H4 (cell line): ENCODE measurements around the gene RUNX1. TPM values are rescaled to one million over a fixed set of nuclear protein-coding genes. Genes with fewer than 3 reads are reported as not detected.
"Not testable (repeated sequence)": the region's sequence is repeated elsewhere in the genome, so short reads cannot be mapped to it uniquely, and the experiment has no call there.

Source experiments
- DNase-seq: peaks from one replicate; pipeline ENCODE4 v3.0.0-alpha.2; 2015; ENCODE audit warnings: low spot score
- total RNA-seq: library from RNA; depleted of rRNA; stranded (reverse); fragments of >200 nt; shearing (Covaris generic); gene quantifications from 2 replicates; pipeline ENCODE4 v1.2.3, GENCODE V29; 2014

The RUNX1 gene
- total RNA-seq, 1 experiment from 2014 or later, result 4.6 TPM

DNA sequence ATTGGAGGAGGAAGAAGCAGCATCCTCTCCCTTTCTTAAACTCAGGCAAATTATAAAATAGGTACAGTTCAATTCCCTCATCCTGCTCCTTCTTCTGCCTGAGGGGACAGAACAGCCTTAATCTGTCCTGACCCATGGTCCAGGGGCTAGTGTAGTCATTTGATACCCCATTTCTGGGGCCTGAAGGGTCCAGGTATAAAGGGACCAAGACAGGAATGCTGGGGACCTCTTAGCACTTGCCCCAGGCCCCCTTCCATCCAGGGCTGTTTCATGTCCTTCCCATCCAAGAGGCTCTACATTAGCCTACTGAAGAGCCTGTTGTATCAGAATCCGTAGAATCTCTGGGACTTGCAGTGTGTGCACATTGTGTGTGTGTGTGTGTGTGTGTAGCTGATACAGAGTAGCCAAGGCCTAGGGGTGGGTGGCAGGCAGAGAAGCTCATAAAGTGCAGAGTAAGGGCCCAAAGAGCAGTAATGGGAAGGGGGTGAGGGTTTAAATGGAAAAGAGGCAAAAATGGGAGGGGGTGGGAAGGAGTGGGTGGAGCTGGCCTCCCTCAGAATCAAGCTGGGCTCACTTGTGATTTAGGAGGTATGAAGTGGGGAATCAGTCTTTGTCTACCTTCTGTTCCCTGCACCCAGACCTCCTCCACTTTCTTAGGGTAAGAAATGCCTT lies 32.4 kb downstream of the RUNX1 start:
- DNase-seq, result no peak

DNA sequence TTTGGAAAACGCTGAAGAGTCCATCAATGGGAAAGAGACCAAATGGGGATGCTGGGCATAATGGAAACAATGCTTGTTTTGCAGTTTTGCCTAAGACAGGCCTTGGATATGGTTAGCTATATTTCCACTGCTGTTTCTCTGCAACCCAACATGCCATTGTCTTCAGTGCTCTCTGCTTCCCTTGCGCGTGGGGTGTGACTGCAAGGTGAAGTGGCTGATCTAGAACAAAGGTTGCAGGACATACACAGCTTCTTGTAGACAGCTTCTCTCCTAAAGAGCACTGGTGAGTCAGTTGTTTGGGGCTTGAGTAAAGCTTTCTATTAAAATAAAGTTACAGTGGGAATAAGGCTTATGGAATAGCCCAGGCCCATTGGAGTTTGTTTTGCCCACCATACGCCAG lies 33.0 kb downstream of the RUNX1 start:
- no peak for DNase-seq

DNA sequence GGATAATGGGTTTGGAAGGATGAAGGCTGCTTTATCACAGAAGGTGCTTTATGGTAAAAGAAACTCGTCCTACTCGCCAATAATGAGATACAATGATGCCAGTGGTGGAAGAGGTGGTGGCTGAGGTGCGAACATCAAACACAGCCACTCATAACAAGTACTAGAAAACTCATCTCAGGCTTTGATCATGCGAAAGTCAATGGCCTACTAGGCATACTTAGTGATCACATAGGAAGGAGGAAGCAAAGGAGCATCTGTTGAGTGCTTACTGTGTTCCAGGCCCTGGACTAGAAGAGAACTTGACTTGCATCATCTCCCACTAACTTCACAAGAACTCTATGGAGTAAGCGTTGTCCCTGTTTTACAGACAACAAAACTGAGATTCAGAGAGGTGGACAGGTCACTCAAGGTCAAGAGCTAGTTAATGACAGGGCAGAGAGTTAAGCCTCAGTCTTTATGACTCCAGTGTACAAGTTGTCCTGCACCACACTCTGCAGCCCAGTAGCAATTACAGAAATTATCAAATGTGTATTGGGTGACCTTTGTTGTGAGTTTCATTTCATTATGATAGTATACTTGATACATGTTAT lies 33.6 kb downstream of the RUNX1 start:
- no peak for DNase-seq

DNA sequence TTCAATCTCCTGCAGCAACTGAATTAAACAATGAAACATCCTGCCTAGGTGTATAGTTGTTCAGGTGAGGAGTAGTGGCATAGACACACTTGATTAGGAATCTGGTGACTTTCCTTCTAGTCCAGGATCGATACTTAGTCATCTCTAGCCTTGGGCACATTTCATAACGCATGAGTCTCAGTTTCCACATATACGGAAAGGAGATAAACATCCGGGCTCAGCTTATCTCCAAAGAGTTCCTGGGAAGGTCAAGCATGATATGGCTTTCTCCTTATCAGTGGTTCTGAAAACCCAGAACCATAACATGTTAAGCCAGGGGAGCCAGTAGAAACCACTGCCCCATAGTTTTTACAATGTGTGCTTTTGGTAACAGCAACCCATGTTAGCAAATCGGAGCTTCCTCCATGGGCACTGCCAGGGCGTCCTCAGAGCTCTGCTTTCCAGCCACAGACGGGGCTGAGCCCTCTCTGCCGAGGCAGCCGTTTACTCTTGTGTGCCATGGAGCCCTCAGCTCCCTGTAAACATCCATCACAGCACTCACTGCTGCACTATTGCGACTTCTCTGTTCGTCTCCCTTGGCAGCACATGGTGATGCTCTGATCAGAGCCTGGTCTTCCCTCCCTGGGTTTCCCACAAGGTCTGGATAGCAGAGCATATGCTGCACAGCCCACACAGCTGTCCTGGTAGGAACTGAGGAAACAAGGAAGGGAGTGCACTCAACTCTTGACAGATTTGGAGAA lies 34.6 kb downstream of the RUNX1 start:
- DNase-seq, result no peak

DNA sequence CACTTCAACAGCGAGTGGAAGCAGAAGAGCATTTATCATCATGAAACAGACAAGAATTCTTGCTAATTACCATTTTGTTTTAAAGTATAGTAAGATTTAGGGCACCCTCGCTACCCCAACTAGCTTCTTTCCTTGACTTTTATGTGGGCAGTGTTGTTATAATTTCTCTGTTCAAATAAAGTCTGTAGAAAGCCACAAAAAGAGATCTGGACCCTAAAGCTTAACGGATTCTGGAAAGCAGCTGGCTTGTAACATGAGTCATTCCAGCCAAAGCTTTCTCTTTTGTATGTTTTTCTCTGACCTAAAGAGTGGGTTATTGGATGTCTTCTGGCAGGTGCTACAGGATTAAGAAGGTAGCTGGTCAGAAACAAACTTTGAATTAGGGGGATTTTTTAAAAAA lies 37.4 kb downstream of the RUNX1 start:
- no peak for DNase-seq

DNA sequence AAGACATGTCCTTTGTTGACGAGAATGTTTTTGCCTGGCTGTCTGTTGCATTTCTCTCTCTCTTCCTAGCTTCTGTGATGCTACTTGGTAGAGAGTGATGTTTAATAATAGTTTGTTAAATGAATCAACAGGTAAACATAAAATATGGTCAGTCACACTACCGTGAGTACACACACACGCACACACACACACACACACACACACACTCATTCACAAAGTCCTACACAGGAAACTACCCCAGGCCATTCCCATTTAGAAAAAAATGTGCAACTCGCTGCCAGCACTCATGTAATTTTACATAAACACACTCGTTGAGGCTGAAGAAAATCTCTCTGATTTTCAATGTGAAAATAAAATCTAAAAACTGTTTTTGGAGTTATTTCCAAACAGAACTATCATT lies 38.7 kb downstream of the RUNX1 start:
- DNase-seq, result no peak

DNA sequence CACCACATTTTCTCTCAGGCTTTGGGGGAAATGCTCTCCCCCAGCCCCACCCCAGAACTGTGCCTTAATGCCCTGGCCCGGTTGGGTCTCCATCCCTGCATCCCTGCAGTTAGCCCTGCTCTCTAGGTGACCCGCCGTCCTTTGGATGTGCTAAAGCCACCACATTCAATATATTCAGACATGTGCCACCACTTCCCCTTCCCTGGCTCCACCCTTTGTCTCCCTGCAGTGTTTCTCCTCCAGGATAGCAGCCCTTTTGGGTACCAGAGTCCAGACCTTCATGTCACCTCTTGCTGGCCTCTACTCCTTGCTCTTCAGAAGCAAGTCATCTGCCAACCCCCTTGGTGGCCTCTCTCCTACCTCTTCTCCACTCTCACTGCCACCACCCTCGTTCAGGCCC lies 41.8 kb downstream of the RUNX1 start:
- DNase-seq, result no peak

DNA sequence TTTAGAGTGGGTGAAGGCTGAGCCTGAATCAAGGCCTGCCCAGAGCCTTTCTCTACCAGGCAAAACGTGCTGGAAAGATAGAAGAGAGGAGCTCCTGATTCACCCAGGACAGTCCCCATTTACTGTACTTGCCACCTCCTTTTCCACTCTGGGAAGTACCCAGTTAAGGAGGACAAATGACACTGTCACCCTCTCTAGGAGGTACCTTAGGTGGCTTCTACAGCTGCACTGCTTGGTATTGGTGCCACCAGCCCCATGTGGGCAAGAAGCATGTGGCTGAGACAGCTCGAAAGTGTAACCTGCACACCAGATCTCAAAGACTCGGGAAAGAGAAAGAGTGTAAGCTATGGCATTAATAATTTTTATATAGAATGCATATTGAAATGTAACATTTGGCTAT lies 42.3 kb downstream of the RUNX1 start:
- DNase-seq, result no peak

DNA sequence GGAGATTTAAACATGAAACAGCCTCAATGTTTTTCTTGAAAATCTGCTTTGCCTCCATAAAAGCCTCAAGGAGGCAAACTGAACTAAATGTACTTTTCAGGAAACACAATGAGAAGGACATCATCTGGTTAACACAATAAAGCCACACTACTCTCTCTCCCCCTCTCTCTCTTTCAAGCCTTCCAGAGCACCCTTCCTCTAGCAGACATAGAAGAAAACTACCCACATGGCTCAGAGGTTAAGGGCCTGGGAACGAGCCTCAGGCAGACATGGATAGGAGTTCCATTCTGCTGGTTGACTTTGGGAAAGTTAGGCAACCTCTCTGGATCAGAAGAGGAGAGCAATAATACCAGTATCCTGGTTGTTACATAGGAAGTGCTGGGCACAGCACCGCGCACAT lies 42.9 kb downstream of the RUNX1 start:
- DNase-seq, result no peak

DNA sequence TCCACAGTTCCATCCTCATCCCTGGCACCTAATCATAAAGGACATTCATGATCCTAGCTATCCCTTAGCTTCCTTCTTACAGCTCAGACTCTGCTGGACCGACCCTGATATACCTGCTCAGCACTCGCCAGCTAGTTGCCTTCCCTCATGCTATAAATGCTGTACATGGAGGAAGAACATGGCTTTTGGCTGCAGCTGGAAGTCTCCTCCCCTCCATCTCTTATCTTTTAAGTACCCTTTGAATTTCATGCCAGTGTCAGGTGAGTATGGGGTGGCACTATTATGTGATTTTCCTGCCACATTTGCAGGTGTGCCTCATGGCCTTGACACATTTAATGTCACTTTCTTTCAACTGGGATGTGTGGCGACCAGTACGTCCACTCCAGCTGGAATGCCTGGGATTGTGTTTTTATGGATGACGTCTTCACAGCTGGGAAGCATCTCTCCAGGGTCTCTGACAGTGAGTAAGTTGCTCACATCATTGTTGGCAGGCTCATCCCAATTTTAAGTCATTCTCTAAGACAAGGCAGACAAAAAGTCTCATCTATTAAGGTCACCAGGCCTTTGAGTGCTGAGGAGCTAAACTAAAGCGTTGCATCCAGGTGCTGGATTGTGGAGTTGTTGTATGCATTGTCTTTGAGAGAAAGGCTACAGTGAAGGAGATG lies 43.4 kb downstream of the RUNX1 start:
- no peak for DNase-seq

DNA sequence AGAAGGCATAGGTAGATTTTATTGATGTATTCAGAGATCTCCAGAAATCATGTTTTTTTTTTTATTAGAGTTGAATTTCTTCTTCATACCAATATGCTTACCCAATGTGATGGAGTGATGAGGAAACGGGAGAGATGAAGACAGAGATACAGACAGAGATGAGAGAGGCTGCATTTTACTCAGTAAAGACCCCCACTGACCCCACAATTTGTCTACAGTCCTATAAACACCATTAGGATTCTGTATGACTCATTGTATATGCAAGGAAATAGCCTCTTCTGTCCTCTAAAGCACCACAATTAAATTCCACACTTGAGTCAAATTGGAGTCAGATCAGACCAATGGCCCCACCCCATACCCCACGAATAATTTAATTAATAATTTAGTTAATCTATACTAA lies 44.0 kb downstream of the RUNX1 start:
- no peak for DNase-seq

DNA sequence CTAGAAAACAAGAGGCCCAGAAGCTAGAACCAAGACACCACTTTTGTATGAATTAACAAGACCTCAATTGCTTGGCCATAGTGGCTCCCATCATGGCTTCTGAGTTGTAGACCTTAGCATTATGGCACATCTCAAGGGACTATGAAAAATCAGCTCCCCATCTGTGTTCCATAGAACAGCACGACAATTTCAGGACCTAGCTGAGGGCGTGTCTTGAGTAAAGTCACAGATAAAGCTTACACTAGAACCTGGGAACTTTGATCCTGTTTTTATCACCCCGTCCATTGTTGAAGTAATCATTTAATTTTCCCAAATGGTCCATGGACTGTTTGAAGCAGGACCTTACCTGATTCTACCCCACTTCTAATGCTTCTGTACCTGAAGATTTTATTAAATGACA lies 44.8 kb downstream of the RUNX1 start:
- DNase-seq, result no peak

DNA sequence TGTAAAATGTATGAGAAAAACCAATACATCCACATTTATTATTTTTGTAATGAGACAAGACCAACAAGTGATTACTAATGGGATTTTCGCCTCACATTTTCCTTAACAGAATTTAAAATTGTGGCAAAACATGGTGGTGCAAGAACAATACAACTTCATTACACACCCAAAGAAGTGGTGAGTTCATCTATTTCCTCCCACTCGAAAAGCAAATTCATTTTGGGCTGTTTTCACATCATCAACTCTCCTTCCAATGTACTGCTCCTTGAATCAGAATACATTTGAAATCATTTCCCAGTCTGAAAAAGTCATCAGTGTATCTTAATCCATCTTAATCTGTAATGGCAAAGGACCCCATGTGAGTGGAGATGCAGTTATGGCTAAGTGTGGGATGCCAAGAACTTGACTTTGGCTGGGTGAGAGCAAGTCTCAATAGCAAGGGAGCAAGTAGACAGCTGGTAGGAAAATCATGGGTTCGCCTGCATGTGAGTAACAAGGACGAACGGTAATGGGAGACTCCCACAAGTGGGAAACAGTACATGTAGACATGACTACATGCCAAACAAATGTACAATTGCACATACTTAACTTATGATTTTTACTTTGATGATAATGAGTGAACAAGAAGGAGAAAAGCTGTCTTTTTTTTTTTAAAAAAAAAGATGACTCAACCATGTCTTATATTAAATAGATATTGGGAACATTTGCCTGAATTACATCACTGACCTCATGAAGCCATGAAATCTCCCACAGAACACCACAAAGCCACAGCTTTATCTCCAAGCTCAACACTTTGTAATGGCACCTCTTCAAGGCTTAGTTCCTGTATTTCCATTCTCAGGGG lies 46.0 kb downstream of the RUNX1 start:
- DNase-seq, result no peak

DNA sequence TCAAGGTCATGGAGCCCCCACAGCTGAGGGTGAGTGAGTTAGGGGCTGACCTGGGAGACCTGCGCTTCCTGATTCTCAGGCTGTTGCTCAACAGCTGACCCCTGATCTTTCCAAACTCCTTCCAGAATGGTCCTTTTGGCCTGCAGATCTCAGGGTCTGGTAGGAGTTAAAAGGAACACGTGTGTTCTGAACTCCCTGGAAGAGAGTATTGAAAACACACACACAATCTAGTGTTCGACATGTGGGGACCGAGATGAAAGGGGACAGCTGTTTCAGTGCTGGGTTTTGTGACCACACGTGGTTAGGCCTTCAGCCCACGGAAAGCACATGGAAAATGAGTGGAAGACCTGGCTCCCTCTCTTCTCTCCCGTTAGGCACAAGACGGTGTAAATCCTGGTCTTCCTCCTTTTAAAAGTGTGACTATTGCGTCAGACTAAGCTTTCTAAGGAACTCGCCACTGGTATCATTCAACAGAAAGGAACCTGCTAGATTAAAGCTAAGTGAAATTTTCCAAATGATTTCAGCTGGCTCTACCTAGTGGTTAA lies 49.6 kb downstream of the RUNX1 start:
- no peak for DNase-seq

DNA sequence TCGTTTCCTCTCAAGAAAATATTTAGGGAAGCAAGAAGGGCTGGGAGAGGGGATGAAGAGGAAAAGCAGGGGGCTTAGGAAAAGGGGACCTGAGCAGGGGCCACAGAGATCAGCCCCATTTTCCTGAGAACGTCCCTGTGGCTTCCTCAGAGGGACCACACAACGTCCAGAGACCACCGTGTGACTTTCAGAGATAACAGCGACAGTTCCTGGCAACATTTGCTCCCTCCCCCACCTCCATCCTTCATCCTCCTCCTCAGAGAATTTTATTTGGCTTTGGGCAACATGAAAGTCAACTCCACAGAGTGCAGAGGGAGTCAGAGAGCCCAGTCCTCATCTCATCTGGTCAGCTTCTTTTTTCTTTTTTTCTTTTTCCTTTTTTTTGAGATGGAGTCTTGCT lies 50.9 kb downstream of the RUNX1 start:
- DNase-seq, result no peak

DNA sequence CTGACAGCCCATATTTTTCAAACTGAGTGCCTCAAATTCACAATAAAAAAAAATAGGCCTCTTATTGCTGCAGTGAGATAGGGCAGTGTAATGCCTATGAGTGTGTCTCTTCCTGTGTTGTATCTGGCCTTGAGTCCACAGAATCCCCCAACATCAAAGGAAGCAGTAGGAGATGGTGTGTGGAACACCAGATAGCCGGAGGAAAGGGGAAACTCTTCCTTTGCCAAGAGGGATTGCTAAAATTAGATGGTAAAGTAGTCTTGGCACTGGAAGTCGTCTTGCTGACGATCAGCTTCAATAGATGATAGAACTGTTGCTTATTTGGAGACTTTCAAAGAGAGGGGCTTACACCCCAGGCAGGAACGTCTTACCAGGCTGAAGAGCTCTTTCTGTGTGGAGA lies 51.8 kb downstream of the RUNX1 start:
- DNase-seq, result no peak

DNA sequence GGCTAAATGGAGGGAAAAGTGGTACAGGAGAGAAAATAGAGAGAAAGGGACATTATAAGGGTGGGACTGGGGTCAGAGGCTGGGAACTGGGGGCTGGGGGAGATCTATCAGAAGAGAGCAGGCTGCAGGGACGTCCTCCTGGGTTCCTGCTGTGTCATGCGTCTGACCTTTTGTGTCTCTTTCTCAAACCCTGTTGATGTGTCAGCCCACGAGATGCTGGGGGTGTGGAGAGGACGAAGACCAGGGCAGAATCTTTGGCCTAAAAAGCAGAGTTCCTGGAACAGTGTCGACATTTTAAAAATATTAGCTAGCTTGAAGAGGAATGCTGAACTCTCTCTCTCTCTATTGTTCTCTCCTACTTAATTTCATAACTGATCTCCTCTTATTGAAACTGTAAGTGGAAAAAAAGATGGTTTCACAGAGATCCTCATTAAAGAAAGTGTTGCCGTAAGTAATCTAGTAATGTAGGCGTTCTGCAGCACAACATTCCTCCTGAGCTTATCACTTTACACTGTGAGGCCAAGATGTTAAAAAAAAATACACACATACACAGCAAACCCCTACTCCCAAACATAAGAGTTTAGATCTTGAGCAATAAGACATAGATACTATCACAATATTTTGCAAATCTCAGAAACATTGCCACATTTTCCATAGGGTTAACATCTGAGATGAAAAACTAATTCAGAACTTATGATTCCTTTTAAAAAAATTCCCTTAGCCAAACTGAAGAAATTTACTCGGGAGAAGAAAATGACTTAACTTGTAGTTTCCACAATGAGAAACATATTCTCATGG lies 52.6 kb downstream of the RUNX1 start:
- no peak for DNase-seq

DNA sequence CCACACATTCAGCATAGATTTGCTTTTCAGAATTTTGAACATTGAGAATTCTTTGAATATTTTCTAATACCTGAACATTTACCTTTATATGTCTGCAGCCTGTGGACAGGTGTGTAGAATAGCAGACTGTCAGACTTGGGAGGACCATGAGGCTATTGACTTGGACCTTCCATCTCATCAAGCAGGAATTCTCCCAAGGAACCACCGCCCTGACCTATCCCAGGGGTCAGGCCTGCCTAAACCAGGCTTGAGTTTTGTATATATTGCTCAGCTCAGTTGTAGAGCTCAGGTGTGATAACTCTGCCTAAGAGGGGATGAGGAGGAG lies 53.2 kb downstream of the RUNX1 start:
- no peak for DNase-seq

DNA sequence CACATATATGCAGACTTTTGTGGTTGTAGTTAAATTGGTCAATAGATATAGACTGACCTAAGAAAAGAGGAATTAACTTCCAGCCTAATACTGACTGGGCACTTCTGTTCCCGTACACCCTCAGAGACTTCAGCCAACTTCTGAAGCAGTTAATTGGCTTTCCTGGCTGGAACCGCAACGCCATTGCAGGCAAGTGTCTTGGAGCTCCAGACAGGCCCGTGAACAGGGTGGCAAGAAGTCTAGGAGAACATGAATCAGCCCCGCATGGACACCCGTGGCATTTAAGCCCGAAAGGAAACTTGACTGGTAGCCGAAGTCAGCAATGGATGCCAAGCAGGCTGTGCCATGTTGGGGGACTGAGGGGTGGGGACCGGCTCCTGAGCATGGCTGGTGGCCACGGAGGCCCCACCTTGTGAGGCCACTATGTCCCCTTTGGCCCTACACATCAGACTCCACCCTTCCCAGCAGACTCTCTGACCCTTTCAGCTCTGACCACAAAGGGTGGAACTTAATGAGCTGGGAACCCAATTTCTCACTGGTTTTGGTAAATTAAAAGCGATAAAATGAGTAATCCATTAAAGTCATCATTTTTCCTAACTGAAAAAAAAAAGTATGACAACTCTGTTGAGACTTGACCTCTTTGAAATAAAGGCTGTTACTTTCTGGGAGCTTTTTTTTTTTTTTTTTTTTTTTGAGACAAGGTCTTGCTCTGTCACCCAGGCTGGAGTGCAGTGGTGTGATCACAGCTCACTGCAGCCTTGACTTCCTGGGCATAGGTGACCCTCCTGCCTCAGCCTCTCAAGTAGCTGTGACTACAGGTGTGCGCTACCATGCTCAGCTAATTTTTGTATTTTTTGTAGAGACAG lies 54.1 kb downstream of the RUNX1 start:
- DNase-seq, result no peak

DNA sequence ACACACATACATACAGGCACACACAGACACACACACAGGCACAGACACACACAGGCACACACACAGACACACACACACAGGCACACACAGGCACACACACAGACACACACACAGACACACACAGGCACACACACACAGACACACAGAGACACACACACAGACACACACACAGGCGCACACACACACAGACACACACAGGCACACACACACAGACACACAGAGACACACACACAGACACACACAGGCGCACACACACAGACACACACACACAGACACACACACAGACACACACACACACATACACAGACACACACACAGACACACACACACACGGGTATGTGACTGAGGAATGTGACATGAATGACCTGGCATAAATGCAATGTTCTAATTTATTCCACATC lies 55.6 kb downstream of the RUNX1 start:
- DNase-seq, result not testable (repeated sequence)
